T-helper 2 cell (primary cell): Measurements from ENCODE around the gene DEDD.
A peak's percentile ranks its signal among the peaks of the same experiment; 100 is the strongest.
"Not testable (repeated sequence)": the region's sequence is repeated elsewhere in the genome, so short reads cannot be mapped to it uniquely, and the experiment has no call there.

ENCODE experiments used
- DNase-seq, 5 experiments: peaks; one replicate each; pipeline versions ENCODE4 v3.0.0 to v3.0.0-alpha.2; 2012 to 2022

Gene DEDD

DNA sequence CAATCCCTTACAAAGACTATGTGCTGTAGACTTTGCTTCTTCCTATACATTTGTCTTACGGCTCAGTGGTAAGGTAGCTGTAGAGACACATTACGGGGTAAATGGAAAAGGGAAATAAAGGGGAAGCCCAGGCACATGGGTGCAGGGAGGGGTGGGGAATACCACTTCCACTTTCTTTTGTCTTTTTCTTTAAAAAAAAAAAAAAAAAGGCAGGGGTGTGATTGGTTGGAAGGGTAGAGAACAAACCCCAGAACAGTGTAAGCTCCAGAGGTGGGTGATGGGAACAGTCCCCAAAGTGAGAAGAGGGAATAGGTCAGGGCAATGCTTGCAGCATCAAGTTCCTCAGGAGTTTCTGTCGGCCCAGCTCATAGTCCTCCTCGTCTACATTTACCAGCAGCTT lies 10.6 kb downstream of the DEDD start:
- no peak for DNase-seq

DNA sequence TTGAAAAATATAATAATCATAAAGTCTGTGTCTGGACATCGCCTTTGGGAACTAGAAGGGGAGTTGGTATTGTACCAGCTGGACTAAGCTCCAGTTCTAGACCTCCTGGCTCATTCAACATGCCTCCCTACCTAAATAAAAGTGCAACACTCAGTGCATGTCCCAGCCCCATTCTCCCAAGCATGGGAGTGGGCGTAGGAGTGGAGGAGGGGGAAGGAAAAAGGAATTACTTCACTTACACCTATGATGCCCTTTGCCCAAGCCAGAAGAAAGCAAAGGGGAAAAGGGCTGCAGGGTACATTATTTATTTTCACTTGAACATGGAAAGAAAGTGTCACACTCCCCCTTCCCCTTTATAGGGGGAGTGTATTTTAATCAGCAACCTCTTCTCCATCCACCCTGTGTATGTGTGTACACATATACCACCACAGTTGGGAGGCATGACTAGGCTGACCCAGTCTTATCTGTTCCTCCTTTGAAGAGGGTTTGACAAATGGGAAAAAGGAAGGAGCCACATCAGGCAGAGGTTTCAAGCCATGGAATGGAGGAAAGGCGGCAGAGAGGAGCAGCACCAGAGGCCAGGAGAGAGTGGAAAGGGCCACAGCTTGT lies 11.3 kb downstream of the DEDD start:
- DNase-seq, result no peak

DNA sequence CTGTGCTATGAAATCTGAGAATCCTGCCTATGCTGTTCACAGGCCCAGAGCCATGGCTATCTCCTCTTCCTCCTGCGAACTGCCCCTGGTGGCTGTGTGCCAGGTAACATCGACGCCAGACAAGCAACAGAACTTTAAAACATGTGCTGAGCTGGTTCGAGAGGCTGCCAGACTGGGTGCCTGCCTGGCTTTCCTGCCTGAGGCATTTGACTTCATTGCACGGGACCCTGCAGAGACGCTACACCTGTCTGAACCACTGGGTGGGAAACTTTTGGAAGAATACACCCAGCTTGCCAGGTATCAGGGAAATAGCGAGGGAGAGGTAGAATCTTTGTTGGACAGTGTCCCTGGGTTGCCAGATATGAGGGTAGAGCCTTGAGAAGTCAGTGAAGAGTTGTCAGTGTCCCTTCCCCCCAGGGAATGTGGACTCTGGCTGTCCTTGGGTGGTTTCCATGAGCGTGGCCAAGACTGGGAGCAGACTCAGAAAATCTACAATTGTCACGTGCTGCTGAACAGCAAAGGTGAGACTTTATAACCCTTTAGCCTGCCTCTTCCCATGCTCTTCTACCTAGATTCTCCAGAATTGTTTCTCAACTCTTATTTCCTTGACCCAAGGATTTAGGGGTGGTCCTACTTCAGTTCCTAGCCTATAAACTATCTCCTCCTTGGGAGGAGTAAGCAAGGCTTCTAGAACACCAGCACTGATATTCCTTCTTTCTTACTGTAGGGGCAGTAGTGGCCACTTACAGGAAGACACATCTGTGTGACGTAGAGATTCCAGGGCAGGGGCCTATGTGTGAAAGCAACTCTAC lies 13.2 kb downstream of the DEDD start:
- DNase-seq, result peak in 4 of 5 experiments; percentile 55 to 84 (median 58)

- DNase-seq, result peak; percentile 70 to 89 (median 79)
Measured at GRCh38 chr1:161117759-161118581, 14.5 kb downstream of the DEDD start, which contains the start of the genes NIT1 and PFDN2. NIT1 (plus strand) TSS chr1:161118105; CDS start chr1:161118177, 72 bp downstream. PFDN2 (minus strand) TSS chr1:161118037; CDS start chr1:161118026, 11 bp downstream.

- DNase-seq, result not testable (repeated sequence)
Measured at GRCh38 chr1:161115961-161116360, 16.5 kb downstream of the DEDD start.

- DNase-seq, result peak in 1 of 5 experiments; percentile 38
Measured at GRCh38 chr1:161115132-161115711, 17.2 kb downstream of the DEDD start.

DNA sequence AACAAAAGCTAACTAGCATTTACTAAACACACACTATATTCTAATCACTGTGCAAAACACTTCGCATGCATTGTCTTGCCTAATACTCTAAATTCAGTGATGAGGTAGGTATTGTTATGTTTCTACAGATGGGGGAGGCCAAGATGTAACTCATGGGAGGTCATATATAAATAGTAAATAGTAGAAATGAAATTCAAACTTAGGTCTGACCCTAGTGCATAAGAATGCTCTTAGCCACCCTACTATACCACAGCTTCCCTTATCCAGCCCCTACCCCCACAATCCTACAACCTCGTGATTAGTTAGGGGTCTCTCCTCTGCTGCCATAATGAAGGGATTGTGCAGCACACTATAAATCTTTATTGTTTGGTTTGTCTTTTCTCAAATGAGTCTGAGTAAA lies 17.9 kb downstream of the DEDD start:
- no peak for DNase-seq

DNA sequence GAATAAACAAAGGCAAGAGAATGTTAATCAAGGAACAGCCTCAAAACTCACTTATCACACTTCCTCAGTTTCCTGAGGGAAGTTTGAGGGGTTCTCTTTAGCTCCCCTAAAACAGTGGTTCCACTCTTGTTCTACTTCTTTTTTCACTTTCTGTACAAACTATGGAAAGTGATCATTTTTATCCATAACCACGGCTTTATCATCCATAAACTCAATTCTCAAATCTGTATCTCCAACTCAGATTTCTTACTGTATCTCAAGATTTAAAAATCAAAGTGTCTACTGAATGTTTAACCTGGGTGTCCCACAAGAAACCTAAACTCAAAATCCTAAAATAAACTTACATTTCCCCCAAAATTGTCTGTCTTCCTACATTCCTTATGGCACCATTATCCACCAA lies 18.6 kb downstream of the DEDD start:
- no peak for DNase-seq

GRCh38 chr1:161111527-161111926 lies 20.9 kb downstream of the DEDD start:
- no peak for DNase-seq

GRCh38 chr1:161111117-161111516 lies 21.4 kb downstream of the DEDD start:
- no peak for DNase-seq

GRCh38 chr1:161106431-161106830 lies 26.0 kb downstream of the DEDD start:
- no peak for DNase-seq

DNA sequence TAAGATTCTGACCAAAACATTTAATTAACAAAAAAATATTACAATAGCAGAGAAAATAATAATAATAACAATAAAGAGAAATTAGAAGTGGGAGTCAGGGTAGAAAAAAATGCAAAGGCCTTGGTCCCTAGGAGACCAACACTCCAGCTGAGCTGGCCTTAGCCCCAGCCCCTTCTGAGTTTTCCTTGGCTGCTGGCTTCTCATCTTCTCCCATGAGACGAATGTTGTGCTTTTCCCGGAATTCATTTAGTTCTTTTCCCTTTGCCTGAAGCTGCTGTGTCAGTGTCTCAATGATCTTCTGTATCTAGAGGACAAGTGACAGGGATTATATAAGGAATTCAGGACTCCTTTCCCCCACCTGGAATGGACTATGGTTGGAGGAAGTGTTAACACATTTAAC lies 31.9 kb downstream of the DEDD start:
- no peak for DNase-seq

- no peak for DNase-seq
Measured at GRCh38 chr1:161099090-161099802, 33.2 kb downstream of the DEDD start.

DNA sequence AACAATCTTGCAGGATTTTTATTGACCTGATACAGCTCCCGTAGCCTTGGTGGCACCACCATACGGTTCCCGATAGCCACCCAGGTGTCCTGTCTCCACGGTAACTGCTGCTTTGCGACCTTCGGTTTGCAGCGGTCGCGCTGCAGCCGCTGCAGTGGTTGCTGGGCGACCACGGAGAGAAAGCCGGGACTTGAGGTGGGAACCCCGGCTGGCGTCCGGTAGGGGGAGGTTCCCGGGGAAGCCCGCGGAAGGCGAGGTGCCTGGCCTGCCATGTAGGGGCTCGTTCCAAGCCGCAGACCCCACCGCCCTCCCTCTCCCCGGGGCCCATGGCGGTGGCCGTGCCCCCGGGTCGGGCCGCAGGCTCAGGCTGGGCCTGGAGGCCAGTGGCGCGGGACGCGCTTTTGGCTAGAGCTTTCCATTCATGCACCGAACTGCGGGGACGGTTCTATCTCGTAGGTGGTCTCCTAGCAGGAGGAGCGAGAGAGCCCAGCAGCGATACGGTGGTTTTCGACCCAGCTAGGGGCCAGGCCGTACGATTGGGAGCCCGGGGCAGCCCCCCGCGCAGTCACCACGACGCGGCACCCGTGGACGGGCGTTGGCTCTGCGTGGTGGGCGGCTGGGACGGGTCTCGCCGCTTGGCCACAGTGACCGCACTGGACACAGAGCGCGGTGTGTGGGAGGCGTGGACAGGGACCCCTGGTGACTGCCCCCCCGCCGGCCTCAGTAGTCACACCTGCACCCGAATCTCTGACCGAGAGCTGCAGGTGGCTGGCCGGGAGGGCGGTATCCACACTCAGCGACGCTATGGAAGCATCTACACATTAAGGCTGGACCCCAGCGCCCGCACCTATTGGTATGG lies 34.0 kb downstream of the DEDD start, which contains the start of gene KLHDC9:
KLHDC9 (plus strand) TSS at position 152 of the 859 bp plus-strand sequence; CDS start at position 327, 175 bp downstream.
- peak; percentile 38 to 91 (median 57) for DNase-seq

GRCh38 chr1:161096530-161096929 lies 35.9 kb downstream of the DEDD start:
- DNase-seq, result no peak

GRCh38 chr1:161096015-161096414 lies 36.5 kb downstream of the DEDD start:
- DNase-seq, result no peak

DNA sequence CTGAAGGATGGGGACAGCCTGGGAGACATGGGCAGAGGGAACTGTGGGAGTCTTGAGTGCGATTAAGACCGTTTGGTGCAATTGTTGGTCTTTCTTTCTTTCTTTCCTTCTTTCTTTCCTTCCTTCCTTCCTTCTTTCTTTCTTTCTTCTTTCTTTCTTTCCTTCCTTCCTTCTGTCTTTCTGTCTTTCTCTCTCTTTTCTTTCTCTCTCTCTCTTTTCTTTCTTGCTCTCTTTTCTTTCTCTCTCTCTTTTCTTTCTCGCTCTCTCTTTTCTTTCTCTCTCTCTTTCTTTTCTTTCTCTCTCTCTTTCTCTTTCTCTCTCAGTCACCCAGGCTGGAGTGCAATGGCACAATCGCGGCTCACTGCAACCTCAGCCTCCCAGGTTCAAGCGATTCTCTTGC lies 37.2 kb downstream of the DEDD start:
- no peak for DNase-seq

- no peak for DNase-seq
Measured at GRCh38 chr1:161094481-161094880, 38.0 kb downstream of the DEDD start.

DNA sequence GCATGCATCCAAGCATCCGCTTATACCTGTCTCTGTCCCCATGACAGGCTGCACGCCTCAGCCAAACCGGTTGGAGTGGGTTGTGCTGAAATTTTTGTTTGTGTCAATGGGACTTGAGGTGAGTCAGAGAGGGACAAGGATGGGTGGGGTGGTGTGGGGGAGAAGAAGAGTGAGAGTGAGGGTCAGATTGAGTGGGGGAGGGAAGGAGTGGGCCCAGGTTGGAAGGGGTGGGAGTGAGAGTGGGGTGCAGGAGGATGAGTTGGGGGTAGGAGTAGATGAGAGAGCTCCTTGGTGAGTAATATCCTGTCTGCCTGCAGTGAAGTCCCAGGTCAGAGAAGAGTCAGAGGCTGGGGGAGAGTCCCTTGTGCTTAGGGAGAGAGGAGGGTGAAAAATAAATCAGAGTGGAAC lies 39.8 kb downstream of the DEDD start:
- DNase-seq, result peak in 1 of 5 experiments; percentile 24

DNA sequence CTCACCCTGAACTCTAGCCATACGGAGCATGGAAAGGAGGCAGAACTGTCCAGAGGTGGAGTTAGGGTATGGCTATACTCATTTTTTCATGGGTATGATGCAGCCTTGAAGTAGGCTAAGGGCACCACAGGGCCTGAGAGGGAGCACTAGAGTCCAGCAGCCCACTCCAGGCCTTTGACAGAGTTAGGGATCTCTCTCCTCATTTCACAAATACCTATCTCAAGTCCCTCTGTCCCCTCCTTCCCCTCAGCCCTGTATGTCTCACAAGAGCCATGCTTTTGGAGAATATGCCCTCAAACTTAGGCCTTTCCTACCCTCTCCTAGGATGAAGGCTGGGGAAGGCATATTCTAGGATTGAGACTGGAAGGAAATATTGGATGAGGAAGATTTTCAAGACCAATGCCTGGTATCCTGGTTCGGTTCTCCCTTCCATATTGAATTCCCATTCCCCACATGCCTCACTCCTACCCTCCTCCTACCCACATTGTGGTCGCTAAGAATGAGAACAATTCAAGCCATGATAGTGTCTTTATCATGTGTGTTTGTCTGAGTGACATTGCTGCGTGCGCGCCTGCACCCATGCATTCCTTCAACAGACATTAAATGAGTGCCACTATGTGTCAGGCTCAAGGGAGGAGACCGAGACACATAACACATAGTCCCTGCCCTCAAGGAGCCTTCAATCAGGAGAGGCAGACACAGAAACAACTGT lies 40.5 kb downstream of the DEDD start:
- no peak for DNase-seq
